HepG2 (cell line): ENCODE results near the gene UNG. TPM values are rescaled to one million over a fixed set of nuclear protein-coding genes. Genes with fewer than 3 reads are reported as not detected.

Experiments
- ADNP ChIP-seq: sonication (generic); formaldehyde crosslinking; IDR thresholded peaks from 2 replicates; pipeline ENCODE4 v1.4.0; 2020; ENCODE audit warnings: missing genetic modification reagents
- BCL6 ChIP-seq: IDR thresholded peaks from 2 replicates; pipeline ENCODE4 v1.6.1; 2016; ENCODE audit warnings: missing genetic modification reagents, missing compliant biosample characterization
- CC2D1A ChIP-seq: sonication (generic); formaldehyde crosslinking; IDR thresholded peaks from 2 replicates; pipeline ENCODE4 v1.8.1; 2023; ENCODE audit warnings: mild to moderate bottlenecking, missing genetic modification reagents
- EEA1 ChIP-seq: sonication (generic); formaldehyde crosslinking; IDR thresholded peaks from 2 replicates; pipeline ENCODE4 v1.5.1; 2020; ENCODE audit warnings: mild to moderate bottlenecking, missing genetic modification reagents, borderline replicate concordance
- HMG20A ChIP-seq: IDR thresholded peaks from 2 replicates; pipeline ENCODE4 v1.6.1; 2016; ENCODE audit warnings: borderline replicate concordance
- KLF16 ChIP-seq, 2 experiments: sonication (generic) in 1 of 2; formaldehyde crosslinking in 1 of 2; IDR thresholded peaks; 2 replicates each; pipeline versions ENCODE4 v1.6.1 to v1.8.0; 2016 to 2023; ENCODE audit warnings: missing genetic modification reagents in 2 of 2, missing compliant biosample characterization in 1 of 2
- PHF8 ChIP-seq: sonication (generic); formaldehyde crosslinking; IDR thresholded peaks from 2 replicates; pipeline ENCODE4 v1.5.0; 2020; ENCODE audit warnings: missing genetic modification reagents
- RAD51 ChIP-seq: fragments of 450-650 bp; IDR thresholded peaks from 2 replicates; pipeline ENCODE4 v1.6.1; 2016; ENCODE audit warnings: borderline replicate concordance
- SP1 ChIP-seq, 2 experiments: fragments of 450-650 bp in 1 of 2; sonication (generic) in 1 of 2; formaldehyde crosslinking in 1 of 2; IDR thresholded peaks; 2 replicates each; pipeline versions ENCODE4 v1.4.0 to v1.6.1; 2016 to 2020; ENCODE audit warnings: missing genetic modification reagents in 1 of 2
- SRSF1 ChIP-seq: fragments of 200-400 bp; formaldehyde crosslinking; optimal IDR thresholded peaks from 2 replicates; pipeline ENCODE3; 2017; ENCODE audit warnings: mild to moderate bottlenecking, low read depth, low read length, moderate library complexity
- ZNF589 ChIP-seq: sonication (generic); formaldehyde crosslinking; conservative IDR thresholded peaks from 2 replicates; pipeline ENCODE4 v1.8.0; 2022; ENCODE audit warnings: mild to moderate bottlenecking, moderate library complexity, missing genetic modification reagents
- ZNF615 ChIP-seq: sonication (generic); formaldehyde crosslinking; IDR thresholded peaks from 2 replicates; pipeline ENCODE4 v1.5.0; 2020; ENCODE audit warnings: mild to moderate bottlenecking, missing genetic modification reagents, borderline replicate concordance
- ZNF639 ChIP-seq: conservative IDR thresholded peaks from 2 replicates; pipeline ENCODE4 v1.6.1; 2018; ENCODE audit warnings: missing genetic modification reagents
- ZNF776 ChIP-seq: sonication (generic); formaldehyde crosslinking; IDR thresholded peaks from 2 replicates; pipeline ENCODE4 v1.4.0; 2020; ENCODE audit warnings: mild to moderate bottlenecking, missing genetic modification reagents
- ZNF782 ChIP-seq: sonication (generic); formaldehyde crosslinking; IDR thresholded peaks from 2 replicates; pipeline ENCODE4 v1.4.0; 2020; ENCODE audit warnings: missing genetic modification reagents, mild to moderate bottlenecking, borderline replicate concordance
- ZNF891 ChIP-seq: sonication (generic); formaldehyde crosslinking; IDR thresholded peaks from 2 replicates; pipeline ENCODE4 v1.5.0; 2020; ENCODE audit warnings: mild to moderate bottlenecking, missing genetic modification reagents
- polyA plus RNA-seq, 8 experiments: library from polyadenylated mRNA; depleted of rRNA in 3 of 8; stranded (reverse) in 7 of 8; unstranded in 1 of 8; fragments of >200 nt; fragmentation: Illumina TruSeq in 4 of 8; extraction: Trizol in 4 of 8; gene quantifications; 2 replicates each; pipeline versions ENCODE4 v1.2.1 to v1.2.3, GENCODE V29; 2011 to 2016; ENCODE audit warnings: low read depth in 4 of 8, missing spikeins in 1 of 8, mixed read lengths in 1 of 8; ENCODE audit not compliant: insufficient read depth in 1 of 8
- total RNA-seq, 5 experiments: library from RNA; depleted of rRNA; stranded (reverse); fragments of >200 nt; fragmentation: Illumina TruSeq; extraction: Trizol; gene quantifications; 2 replicates each; pipeline ENCODE4 v1.2.3, GENCODE V29; 2016; ENCODE audit warnings: low read depth in 1 of 5
- TF ChIP-seq, protein P1 (sequence below): sonication (generic); formaldehyde crosslinking; IDR thresholded peaks from 2 replicates; pipeline ENCODE4 v1.5.0; 2020; ENCODE audit warnings: mild to moderate bottlenecking, missing genetic modification reagents
- TF ChIP-seq, protein P2 (sequence below): IDR thresholded peaks from 2 replicates; pipeline ENCODE4 v1.6.1; 2016; ENCODE audit warnings: missing compliant biosample characterization, missing genetic modification reagents, borderline replicate concordance
- TF ChIP-seq, protein P3 (sequence below): sonication (generic); formaldehyde crosslinking; IDR thresholded peaks from 2 replicates; pipeline ENCODE4 v1.9.0; 2021; ENCODE audit warnings: missing genetic modification reagents, borderline replicate concordance
- TF ChIP-seq, protein P4 (sequence below): sonication (generic); formaldehyde crosslinking; IDR thresholded peaks from 2 replicates; pipeline ENCODE4 v1.8.1; 2023; ENCODE audit warnings: mild to moderate bottlenecking, moderate library complexity, missing genetic modification reagents
- TF ChIP-seq, protein P5 (sequence below): sonication (generic); formaldehyde crosslinking; IDR thresholded peaks from 2 replicates; pipeline ENCODE4 v1.8.1; 2022; ENCODE audit warnings: mild to moderate bottlenecking, missing genetic modification reagents

Gene UNG
- total and polyA plus RNA-seq, 2 of the 13 experiments (the other 11 are each of a cell fraction or from before 2014, with no cell fraction given): 23.3 to 114 TPM

GRCh38 chr12:109098183-109098604 lies 797 bp downstream of the UNG start (continued):
- TF ChIP-seq, protein P1, sequence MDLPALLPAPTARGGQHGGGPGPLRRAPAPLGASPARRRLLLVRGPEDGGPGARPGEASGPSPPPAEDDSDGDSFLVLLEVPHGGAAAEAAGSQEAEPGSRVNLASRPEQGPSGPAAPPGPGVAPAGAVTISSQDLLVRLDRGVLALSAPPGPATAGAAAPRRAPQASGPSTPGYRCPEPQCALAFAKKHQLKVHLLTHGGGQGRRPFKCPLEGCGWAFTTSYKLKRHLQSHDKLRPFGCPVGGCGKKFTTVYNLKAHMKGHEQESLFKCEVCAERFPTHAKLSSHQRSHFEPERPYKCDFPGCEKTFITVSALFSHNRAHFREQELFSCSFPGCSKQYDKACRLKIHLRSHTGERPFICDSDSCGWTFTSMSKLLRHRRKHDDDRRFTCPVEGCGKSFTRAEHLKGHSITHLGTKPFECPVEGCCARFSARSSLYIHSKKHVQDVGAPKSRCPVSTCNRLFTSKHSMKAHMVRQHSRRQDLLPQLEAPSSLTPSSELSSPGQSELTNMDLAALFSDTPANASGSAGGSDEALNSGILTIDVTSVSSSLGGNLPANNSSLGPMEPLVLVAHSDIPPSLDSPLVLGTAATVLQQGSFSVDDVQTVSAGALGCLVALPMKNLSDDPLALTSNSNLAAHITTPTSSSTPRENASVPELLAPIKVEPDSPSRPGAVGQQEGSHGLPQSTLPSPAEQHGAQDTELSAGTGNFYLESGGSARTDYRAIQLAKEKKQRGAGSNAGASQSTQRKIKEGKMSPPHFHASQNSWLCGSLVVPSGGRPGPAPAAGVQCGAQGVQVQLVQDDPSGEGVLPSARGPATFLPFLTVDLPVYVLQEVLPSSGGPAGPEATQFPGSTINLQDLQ (CRISPR knock-in tag): no peak
- no peak for TF ChIP-seq ZNF615 (CRISPR knock-in tag)
- TF ChIP-seq CC2D1A (CRISPR knock-in tag): no peak
- no peak for TF ChIP-seq RAD51
- TF ChIP-seq ZNF589: no peak
- TF ChIP-seq, protein P2, sequence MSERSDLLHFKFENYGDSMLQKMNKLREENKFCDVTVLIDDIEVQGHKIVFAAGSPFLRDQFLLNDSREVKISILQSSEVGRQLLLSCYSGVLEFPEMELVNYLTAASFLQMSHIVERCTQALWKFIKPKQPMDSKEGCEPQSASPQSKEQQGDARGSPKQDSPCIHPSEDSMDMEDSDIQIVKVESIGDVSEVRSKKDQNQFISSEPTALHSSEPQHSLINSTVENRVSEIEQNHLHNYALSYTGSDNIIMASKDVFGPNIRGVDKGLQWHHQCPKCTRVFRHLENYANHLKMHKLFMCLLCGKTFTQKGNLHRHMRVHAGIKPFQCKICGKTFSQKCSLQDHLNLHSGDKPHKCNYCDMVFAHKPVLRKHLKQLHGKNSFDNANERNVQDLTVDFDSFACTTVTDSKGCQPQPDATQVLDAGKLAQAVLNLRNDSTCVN (CRISPR knock-in tag): no peak
- no peak for TF ChIP-seq ADNP
- peak in 1 of 2 experiments; percentile 89; a peak in 2 of 4 replicates for TF ChIP-seq KLF16 (CRISPR knock-in tag; IDR thresholded peaks at IDR 0.05)
- TF ChIP-seq ZNF891: no peak
- TF ChIP-seq HMG20A (CRISPR knock-in tag): no peak
- TF ChIP-seq SP1 (IDR thresholded peaks at IDR 0.05): no peak
- no peak for TF ChIP-seq SP1 (CRISPR knock-in tag; IDR thresholded peaks at IDR 0.05)
- TF ChIP-seq, protein P3, sequence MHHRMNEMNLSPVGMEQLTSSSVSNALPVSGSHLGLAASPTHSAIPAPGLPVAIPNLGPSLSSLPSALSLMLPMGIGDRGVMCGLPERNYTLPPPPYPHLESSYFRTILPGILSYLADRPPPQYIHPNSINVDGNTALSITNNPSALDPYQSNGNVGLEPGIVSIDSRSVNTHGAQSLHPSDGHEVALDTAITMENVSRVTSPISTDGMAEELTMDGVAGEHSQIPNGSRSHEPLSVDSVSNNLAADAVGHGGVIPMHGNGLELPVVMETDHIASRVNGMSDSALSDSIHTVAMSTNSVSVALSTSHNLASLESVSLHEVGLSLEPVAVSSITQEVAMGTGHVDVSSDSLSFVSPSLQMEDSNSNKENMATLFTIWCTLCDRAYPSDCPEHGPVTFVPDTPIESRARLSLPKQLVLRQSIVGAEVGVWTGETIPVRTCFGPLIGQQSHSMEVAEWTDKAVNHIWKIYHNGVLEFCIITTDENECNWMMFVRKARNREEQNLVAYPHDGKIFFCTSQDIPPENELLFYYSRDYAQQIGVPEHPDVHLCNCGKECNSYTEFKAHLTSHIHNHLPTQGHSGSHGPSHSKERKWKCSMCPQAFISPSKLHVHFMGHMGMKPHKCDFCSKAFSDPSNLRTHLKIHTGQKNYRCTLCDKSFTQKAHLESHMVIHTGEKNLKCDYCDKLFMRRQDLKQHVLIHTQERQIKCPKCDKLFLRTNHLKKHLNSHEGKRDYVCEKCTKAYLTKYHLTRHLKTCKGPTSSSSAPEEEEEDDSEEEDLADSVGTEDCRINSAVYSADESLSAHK (CRISPR knock-in tag): no peak
- TF ChIP-seq ZNF639 (CRISPR knock-in tag): no peak
- peak; percentile 74 for TF ChIP-seq PHF8
- no peak for TF ChIP-seq SRSF1
- TF ChIP-seq, protein P4, sequence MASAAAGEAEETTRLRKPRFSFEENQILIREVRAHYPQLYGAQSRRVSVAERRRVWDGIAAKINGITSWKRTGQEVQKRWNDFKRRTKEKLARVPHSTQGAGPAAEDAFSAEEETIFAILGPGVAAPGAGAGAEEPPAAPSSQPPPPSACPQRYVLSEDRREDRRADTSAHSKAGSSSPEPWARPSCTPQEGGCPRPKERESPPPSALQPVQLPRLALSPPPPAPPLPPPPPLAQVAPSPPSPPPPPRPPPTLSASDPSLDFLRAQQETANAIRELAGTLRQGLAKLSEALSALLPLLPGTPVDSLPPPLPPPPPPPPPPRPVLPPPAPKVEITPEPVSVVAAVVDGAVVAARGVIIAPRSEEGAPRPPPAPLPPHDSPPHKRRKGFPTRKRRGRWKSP (CRISPR knock-in tag): no peak
- peak; percentile 27; the same call in 1 of the 2 replicates for TF ChIP-seq ZNF776 (CRISPR knock-in tag)
- TF ChIP-seq BCL6 (CRISPR knock-in tag): no peak
- no peak for TF ChIP-seq ZNF782 (CRISPR knock-in tag)
- TF ChIP-seq, protein P5, sequence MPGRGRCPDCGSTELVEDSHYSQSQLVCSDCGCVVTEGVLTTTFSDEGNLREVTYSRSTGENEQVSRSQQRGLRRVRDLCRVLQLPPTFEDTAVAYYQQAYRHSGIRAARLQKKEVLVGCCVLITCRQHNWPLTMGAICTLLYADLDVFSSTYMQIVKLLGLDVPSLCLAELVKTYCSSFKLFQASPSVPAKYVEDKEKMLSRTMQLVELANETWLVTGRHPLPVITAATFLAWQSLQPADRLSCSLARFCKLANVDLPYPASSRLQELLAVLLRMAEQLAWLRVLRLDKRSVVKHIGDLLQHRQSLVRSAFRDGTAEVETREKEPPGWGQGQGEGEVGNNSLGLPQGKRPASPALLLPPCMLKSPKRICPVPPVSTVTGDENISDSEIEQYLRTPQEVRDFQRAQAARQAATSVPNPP (CRISPR knock-in tag): no peak
- no peak for TF ChIP-seq EEA1 (CRISPR knock-in tag)
